Measurements from ENCODE around the gene STAT1. TPM values are rescaled to one million over a fixed set of nuclear protein-coding genes. Genes with fewer than 3 reads are reported as not detected.

STAT1 gene
- total and polyA plus RNA-seq, 3 donors from 2014 or later: 52.7 to 87.1 (median 60.5) TPM

DNA sequence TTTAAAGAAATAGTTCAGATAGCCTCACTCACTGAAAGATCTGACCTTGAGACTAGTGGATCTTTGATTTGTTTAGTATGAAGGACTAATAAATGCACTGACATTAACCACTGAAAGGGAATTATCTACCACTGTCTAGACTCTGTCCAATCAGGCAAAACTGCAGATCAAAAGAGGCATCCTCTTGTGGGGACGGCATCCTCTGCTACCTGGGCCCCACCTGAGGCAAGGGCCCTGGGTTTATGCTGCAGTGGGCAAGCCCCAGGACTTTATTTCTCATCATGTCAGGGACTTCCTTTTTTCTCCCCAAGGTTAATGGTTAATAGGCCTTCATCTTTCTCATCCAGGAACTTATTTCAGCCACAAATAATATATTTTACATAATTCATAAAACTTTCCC lies 32.2 kb downstream of the STAT1 start:
- no peak for DNase-seq
- intact Hi-C loops (cut with DNase I; ENCODE audit: low total_unique reads): no loop called here
- no peaks in the 10 kb centered on the region for H3K27me3 ChIP-seq
- TF ChIP-seq, protein P1, sequence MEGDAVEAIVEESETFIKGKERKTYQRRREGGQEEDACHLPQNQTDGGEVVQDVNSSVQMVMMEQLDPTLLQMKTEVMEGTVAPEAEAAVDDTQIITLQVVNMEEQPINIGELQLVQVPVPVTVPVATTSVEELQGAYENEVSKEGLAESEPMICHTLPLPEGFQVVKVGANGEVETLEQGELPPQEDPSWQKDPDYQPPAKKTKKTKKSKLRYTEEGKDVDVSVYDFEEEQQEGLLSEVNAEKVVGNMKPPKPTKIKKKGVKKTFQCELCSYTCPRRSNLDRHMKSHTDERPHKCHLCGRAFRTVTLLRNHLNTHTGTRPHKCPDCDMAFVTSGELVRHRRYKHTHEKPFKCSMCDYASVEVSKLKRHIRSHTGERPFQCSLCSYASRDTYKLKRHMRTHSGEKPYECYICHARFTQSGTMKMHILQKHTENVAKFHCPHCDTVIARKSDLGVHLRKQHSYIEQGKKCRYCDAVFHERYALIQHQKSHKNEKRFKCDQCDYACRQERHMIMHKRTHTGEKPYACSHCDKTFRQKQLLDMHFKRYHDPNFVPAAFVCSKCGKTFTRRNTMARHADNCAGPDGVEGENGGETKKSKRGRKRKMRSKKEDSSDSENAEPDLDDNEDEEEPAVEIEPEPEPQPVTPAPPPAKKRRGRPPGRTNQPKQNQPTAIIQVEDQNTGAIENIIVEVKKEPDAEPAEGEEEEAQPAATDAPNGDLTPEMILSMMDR (IDR thresholded peaks at IDR 0.05): no peak
- no peak for TF ChIP-seq POLR2A (IDR thresholded peaks at IDR 0.05)
- no peak overlapping the region for H3K4me3 ChIP-seq
- H3K9me3 ChIP-seq: no peaks in the 10 kb centered on the region
- no peaks in the 10 kb centered on the region for H3K36me3 ChIP-seq (ENCODE audit: low read depth, missing control alignments)
- H3K27ac ChIP-seq: no peak overlapping the region
- 96 to 100% methylated on average over 1 of the region's 1 CpG for WGBS, 2 donors
- peaks cover 10% of the 10 kb centered on the region for H3K4me1 ChIP-seq

DNA sequence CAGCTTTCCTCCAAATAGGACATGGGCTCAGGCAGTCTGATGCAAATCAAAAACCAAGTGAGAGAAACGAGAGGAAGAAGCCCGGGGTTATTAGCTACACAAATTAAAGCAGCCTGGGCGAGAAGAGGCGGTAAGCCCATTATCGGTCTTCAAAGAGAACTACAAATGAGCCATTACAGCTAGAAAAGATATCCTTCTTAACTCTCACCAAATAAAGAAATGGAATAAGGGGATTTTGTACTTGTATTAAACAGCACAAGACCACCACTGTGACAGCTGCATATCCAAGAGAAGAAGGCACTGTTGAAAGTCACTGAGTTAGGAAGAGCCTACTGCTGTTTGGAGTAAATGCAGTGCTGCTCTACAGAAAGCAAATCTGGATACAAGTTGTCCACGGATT lies 32.6 kb downstream of the STAT1 start:
- no peak for TF ChIP-seq POLR2A (IDR thresholded peaks at IDR 0.05)
- TF ChIP-seq, protein P1 (IDR thresholded peaks at IDR 0.05): no peak
- intact Hi-C loops (cut with DNase I; ENCODE audit: low total_unique reads): no loop called here
- no peak for DNase-seq
- 83 to 90% methylated on average over 6 of the region's 6 CpGs for whole genome bisulfite sequencing, 2 donors
- Histone ChIP-seq H3K9me3 (no peaks in the 10 kb centered on the region), H3K36me3 (ENCODE audit: low read depth, missing control alignments) (no peaks in the 10 kb centered on the region), H3K4me3 (no peak overlapping the region), H3K4me1 (peaks cover 10% of the 10 kb centered on the region), H3K27ac (no peak overlapping the region), H3K27me3 (no peaks in the 10 kb centered on the region)

DNA sequence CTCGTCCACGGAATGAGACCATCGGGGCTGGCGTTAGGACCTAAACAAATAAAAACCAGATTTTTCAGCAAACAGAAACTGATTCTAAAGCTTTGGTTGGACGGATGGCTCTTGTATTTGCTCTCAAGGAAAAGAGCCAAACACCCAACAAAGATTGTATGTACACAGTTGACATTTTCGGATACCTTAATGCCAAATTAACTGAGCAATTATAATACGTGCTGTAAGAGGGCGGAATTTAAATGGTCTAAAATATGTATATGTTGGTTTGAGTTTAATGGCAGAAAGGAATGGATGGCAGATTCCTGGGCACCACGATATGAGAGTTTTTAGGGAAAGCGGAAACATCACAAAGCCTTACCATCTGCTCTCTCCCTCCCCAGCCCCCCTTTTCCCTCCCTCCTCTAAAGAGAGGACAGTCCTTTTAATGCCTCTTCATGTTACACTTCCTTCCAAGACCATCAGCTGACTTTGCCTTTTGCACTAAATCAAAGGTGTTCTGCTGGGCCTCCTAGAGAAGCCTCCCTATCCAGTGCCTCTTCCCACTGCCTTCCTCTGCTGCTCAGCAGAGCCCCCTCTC lies 33.3 kb downstream of the STAT1 start:
- no peaks in the 10 kb centered on the region for H3K36me3 ChIP-seq (ENCODE audit: low read depth, missing control alignments)
- intact Hi-C loops (cut with DNase I; ENCODE audit: low total_unique reads): no loop called here
- H3K4me3 ChIP-seq: no peak overlapping the region
- H3K4me1 ChIP-seq: peaks cover 10% of the 10 kb centered on the region
- WGBS, 2 donors: 63 to 66% methylated on average over 10 of the region's 10 CpGs
- H3K27ac ChIP-seq: peak overlapping the region in 1 of 2 donors; percentile 11
- H3K27me3 ChIP-seq: no peaks in the 10 kb centered on the region
- H3K9me3 ChIP-seq: no peaks in the 10 kb centered on the region
- TF ChIP-seq, protein P1 (IDR thresholded peaks at IDR 0.05): no peak
- no peak for TF ChIP-seq POLR2A (IDR thresholded peaks at IDR 0.05)
- no peak for DNase-seq

DNA sequence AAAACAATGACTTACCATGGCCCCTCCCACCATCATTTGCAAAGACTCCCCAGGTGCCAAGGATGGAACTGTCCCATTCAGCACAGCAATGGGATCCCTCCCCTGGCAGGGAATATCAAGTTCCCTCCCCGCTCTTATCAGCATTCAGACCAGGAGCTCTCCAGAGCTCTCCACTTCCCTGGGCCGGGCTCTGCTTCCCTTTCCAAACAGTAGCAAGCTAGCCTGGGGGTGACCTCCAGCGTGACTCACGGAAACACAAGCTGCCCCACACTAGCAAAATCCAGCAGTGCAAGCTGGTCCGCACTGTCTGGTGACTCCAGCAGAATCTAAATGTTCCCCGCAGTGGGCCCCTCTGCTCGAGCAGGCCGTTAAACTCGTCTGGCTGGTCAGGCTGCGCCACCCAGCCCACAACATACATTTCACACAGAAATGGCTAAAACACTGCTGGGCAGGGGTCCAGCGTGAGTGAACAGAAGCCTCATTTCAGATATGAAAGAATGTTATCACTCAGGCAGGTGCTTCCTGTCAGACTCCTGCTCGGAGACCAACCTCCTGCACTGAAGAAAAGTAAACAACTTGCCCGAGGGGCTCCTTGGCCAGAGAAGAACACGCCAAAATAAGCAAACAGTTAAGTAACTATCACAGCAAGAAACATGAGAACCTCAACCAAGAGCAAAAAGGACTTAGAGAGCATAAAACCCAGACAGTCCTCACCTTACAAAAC lies 33.9 kb downstream of the STAT1 start:
- peak; percentile 72 for DNase-seq

More for the DNA sequence above, 33.9 kb downstream of the STAT1 start:
- no peaks in the 10 kb centered on the region for H3K36me3 ChIP-seq (ENCODE audit: low read depth, missing control alignments)
- TF ChIP-seq POLR2A (IDR thresholded peaks at IDR 0.05): no peak
- TF ChIP-seq, protein P1 (IDR thresholded peaks at IDR 0.05): no peak
- H3K4me3 ChIP-seq: no peak overlapping the region
- no peaks in the 10 kb centered on the region for H3K27me3 ChIP-seq
- peaks cover 10% of the 10 kb centered on the region for H3K4me1 ChIP-seq
- WGBS, 2 donors: 33 to 44% methylated on average over 13 to 14 of the region's 14 CpGs
- no peaks in the 10 kb centered on the region for H3K9me3 ChIP-seq
- intact Hi-C loops (cut with DNase I; ENCODE audit: low total_unique reads): no loop called here
- peak overlapping the region in 1 of 2 donors; percentile 11 for H3K27ac ChIP-seq
